ENCODE measurements around the gene CD1E.

- no peak for TF ChIP-seq CTCF (IDR thresholded peaks at IDR 0.05)
- no peak for TF ChIP-seq POLR2A (IDR thresholded peaks at IDR 0.05)
Observed at GRCh38 chr1:158393476-158393875, 39.8 kb downstream of the CD1E start.

Data from adrenal gland (tissue), 5 donors.